Astrocyte (in vitro differentiated cells and primary cell): Measurements from ENCODE around the gene MTFP1. TPM values are rescaled to one million over a fixed set of nuclear protein-coding genes. Genes with fewer than 3 reads are reported as not detected.

Experiments
- DNase-seq: peaks from one replicate; pipeline ENCODE4 v3.0.0-alpha.2; 2010; ENCODE audit warnings: low read depth
- FAIRE-seq: peaks from 2 replicates; lab custom pipeline; 2011; peaks lifted over from hg19 to GRCh38; lab: Jason Lieb, UNC
- H2AFZ ChIP-seq: 2 replicates; pipeline ENCODE4 v1.6.0; 2012; ENCODE audit warnings: low read depth, low read length, inconsistent platforms
- H3K27ac ChIP-seq: 2 replicates; pipeline ENCODE4 v1.5.1; 2011; ENCODE audit warnings: low read depth, low read length, inconsistent platforms
- H3K27me3 ChIP-seq: 2 replicates; pipeline ENCODE4 v1.6.0; 2011; ENCODE audit warnings: low read length, inconsistent platforms; ENCODE audit not compliant: insufficient read depth
- H3K36me3 ChIP-seq: 2 replicates; pipeline ENCODE4 v1.5.1; 2011; ENCODE audit warnings: low read length, inconsistent platforms; ENCODE audit not compliant: insufficient read depth
- H3K4me1 ChIP-seq: 2 replicates; pipeline ENCODE4 v1.5.1; 2011; ENCODE audit warnings: low read length, inconsistent platforms; ENCODE audit not compliant: insufficient read depth
- H3K4me2 ChIP-seq: 2 replicates; pipeline ENCODE4 v1.6.0; 2012; ENCODE audit warnings: low read length, inconsistent platforms
- H3K4me3 ChIP-seq: 2 replicates; pipeline ENCODE4 v1.5.1; 2011; ENCODE audit warnings: low read depth, mild to moderate bottlenecking, low read length, inconsistent platforms; ENCODE audit not compliant: insufficient read depth
- H3K79me2 ChIP-seq: 2 replicates; pipeline ENCODE4 v1.6.0; 2012; ENCODE audit warnings: mild to moderate bottlenecking, low read length, inconsistent platforms; ENCODE audit not compliant: insufficient read depth
- H3K9ac ChIP-seq: 2 replicates; pipeline ENCODE4 v1.6.0; 2012; ENCODE audit warnings: mild to moderate bottlenecking, low read length, inconsistent platforms
- H3K9me3 ChIP-seq: 2 replicates; pipeline ENCODE4 v1.5.1; 2012; ENCODE audit warnings: low read depth, mild to moderate bottlenecking, low read length, inconsistent platforms; ENCODE audit not compliant: insufficient read depth
- H4K20me1 ChIP-seq: 2 replicates; pipeline ENCODE4 v1.6.0; 2012; ENCODE audit warnings: low read length, inconsistent platforms; ENCODE audit not compliant: insufficient read depth
- H3K27ac Mint-ChIP-seq: one replicate; pipeline ENCODE4 v1.8.0; 2021; ENCODE audit warnings: mild to moderate bottlenecking, mixed read lengths; ENCODE audit not compliant: unreplicated experiment
- H3K27me3 Mint-ChIP-seq: one replicate; pipeline ENCODE4 v1.8.0; 2021; ENCODE audit warnings: low read depth, mixed read lengths; ENCODE audit not compliant: unreplicated experiment
- H3K36me3 Mint-ChIP-seq: one replicate; pipeline ENCODE4 v1.8.0; 2021; ENCODE audit warnings: low read depth, mixed read lengths; ENCODE audit not compliant: unreplicated experiment
- H3K4me1 Mint-ChIP-seq: one replicate; pipeline ENCODE4 v1.8.0; 2021; ENCODE audit warnings: low read depth, mixed read lengths; ENCODE audit not compliant: unreplicated experiment
- H3K4me3 Mint-ChIP-seq: one replicate; pipeline ENCODE4 v1.8.0; 2021; ENCODE audit warnings: mild to moderate bottlenecking, moderate library complexity, mixed read lengths; ENCODE audit not compliant: unreplicated experiment
- H3K9me3 Mint-ChIP-seq: one replicate; pipeline ENCODE4 v1.8.0; 2021; ENCODE audit warnings: mild to moderate bottlenecking, mixed read lengths; ENCODE audit not compliant: unreplicated experiment
- EZH2 ChIP-seq: IDR thresholded peaks from 2 replicates; pipeline ENCODE4 v1.6.1; 2012; ENCODE audit warnings: mild to moderate bottlenecking, low read length, inconsistent platforms; ENCODE audit not compliant: insufficient read depth
- total RNA-seq: library from RNA; stranded (reverse); gene quantifications from 2 replicates; pipeline ENCODE4 v1.2.1, GENCODE V29; 2021
- TF ChIP-seq, protein P1 (sequence below): IDR thresholded peaks from 2 replicates; pipeline ENCODE4 v1.5.1; 2011; ENCODE audit warnings: low read depth, mild to moderate bottlenecking, inconsistent platforms, low read length, moderate library complexity; ENCODE audit not compliant: insufficient read depth

MTFP1 gene
- total RNA-seq, 1 donor from 2014 or later: 13.0 TPM

- H3K9me3 Mint-ChIP-seq: peaks cover 10% of the 10 kb centered on the region
- H3K27me3 Mint-ChIP-seq: peaks cover 69% of the 10 kb centered on the region
- Histone ChIP-seq H3K27ac (no peak overlapping the region), H3K4me1 (no peaks in the 10 kb centered on the region), H3K79me2 (no peaks in the 10 kb centered on the region), H2AFZ (no peak overlapping the region), H4K20me1 (no peaks in the 10 kb centered on the region), H3K4me2 (no peak overlapping the region), H3K9ac (no peak overlapping the region), H3K4me3 (no peak overlapping the region), H3K9me3 (no peaks in the 10 kb centered on the region), H3K36me3 (no peaks in the 10 kb centered on the region), H3K27me3 (peaks cover 22% of the 10 kb centered on the region)
- DNase-seq (no peak), FAIRE-seq (no peak)
- no peaks in the 10 kb centered on the region for H3K4me1 Mint-ChIP-seq
- TF ChIP-seq EZH2: no peak
- TF ChIP-seq, protein P1, sequence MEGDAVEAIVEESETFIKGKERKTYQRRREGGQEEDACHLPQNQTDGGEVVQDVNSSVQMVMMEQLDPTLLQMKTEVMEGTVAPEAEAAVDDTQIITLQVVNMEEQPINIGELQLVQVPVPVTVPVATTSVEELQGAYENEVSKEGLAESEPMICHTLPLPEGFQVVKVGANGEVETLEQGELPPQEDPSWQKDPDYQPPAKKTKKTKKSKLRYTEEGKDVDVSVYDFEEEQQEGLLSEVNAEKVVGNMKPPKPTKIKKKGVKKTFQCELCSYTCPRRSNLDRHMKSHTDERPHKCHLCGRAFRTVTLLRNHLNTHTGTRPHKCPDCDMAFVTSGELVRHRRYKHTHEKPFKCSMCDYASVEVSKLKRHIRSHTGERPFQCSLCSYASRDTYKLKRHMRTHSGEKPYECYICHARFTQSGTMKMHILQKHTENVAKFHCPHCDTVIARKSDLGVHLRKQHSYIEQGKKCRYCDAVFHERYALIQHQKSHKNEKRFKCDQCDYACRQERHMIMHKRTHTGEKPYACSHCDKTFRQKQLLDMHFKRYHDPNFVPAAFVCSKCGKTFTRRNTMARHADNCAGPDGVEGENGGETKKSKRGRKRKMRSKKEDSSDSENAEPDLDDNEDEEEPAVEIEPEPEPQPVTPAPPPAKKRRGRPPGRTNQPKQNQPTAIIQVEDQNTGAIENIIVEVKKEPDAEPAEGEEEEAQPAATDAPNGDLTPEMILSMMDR: no peak
- no peak overlapping the region for H3K4me3 Mint-ChIP-seq
- H3K27ac Mint-ChIP-seq: no peak overlapping the region
- no peaks in the 10 kb centered on the region for H3K36me3 Mint-ChIP-seq
Observed at GRCh38 chr22:30469165-30469564, 43.6 kb downstream of the MTFP1 start.

DNA sequence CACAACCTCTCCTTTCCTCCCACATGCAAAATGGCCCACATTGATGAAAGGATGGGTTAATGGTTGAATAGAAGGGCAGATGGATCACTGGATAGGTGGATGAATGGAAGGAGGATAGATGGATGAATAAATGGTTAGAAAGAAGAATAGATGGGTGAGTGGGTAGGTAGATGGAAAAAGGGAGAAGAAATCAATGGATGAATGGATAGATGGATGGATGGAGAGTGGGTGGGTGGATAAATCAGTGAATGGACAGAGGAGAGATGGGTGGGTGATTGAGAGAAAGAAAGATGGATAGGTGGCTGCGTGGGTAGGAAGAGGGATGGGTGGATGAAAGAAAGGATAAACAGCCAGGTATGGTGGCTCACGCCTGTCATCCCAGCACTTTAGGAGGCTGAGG is 45.1 kb downstream of the MTFP1 start:
- FAIRE-seq: no peak
- Histone ChIP-seq H3K27me3 (peaks cover 31% of the 10 kb centered on the region), H2AFZ (no peak overlapping the region), H3K27ac (no peak overlapping the region), H3K36me3 (no peaks in the 10 kb centered on the region), H3K79me2 (no peaks in the 10 kb centered on the region), H3K4me3 (no peak overlapping the region), H3K4me2 (no peak overlapping the region), H3K4me1 (no peaks in the 10 kb centered on the region), H3K9me3 (no peaks in the 10 kb centered on the region), H4K20me1 (no peaks in the 10 kb centered on the region), H3K9ac (no peak overlapping the region)
- no peak overlapping the region for H3K4me3 Mint-ChIP-seq
- DNase-seq: no peak
- no peak for TF ChIP-seq EZH2
- TF ChIP-seq, protein P1: no peak
- no peak overlapping the region for H3K27ac Mint-ChIP-seq
- no peaks in the 10 kb centered on the region for H3K4me1 Mint-ChIP-seq
- no peaks in the 10 kb centered on the region for H3K36me3 Mint-ChIP-seq
- peaks cover 2% of the 10 kb centered on the region for H3K9me3 Mint-ChIP-seq
- peaks cover 62% of the 10 kb centered on the region for H3K27me3 Mint-ChIP-seq

- Histone ChIP-seq H4K20me1 (no peaks in the 10 kb centered on the region), H3K27me3 (peaks cover 30% of the 10 kb centered on the region), H3K9me3 (no peaks in the 10 kb centered on the region), H3K4me1 (no peaks in the 10 kb centered on the region), H3K27ac (no peak within 1 kb of the TSS), H3K4me2 (no peak within 1 kb of the TSS), H2AFZ (no peak within 1 kb of the TSS), H3K4me3 (no peak within 1 kb of the TSS), H3K79me2 (no peaks in the 10 kb centered on the region), H3K9ac (no peak within 1 kb of the TSS), H3K36me3 (no peaks in the 10 kb centered on the region)
- H3K27ac Mint-ChIP-seq: no peak within 1 kb of the TSS
- peaks cover 55% of the 10 kb centered on the region for H3K27me3 Mint-ChIP-seq
- FAIRE-seq (no peak), DNase-seq (no peak)
- no peak within 1 kb of the TSS for H3K4me3 Mint-ChIP-seq
- no peaks in the 10 kb centered on the region for H3K36me3 Mint-ChIP-seq
- no peaks in the 10 kb centered on the region for H3K9me3 Mint-ChIP-seq
- no peaks in the 10 kb centered on the region for H3K4me1 Mint-ChIP-seq
- TF ChIP-seq EZH2: no peak
- TF ChIP-seq, protein P1: no peak
Observed at GRCh38 chr22:30471616-30472318, 46.2 kb downstream of the MTFP1 start, which contains the start of gene SEC14L3. Gene SEC14L3, minus strand, starts transcription at chr22:30472017. Its CDS starts 59 bp downstream, at chr22:30471958.
